HPDE6-E6E7 (cell line): ENCODE results near the gene CAPZA3.
"Not testable (repeated sequence)": the region's sequence is repeated elsewhere in the genome, so short reads cannot be mapped to it uniquely, and the experiment has no call there.

ENCODE experiments used
- DNase-seq: peaks from one replicate; pipeline ENCODE4 v3.0.0; 2011; ENCODE audit warnings: missing footprints; ENCODE audit errors: extremely low spot score

CAPZA3 gene

GRCh38 chr12:18753481-18754123 is 15.7 kb downstream of the CAPZA3 start:
- DNase-seq, result no peak

- no peak for DNase-seq
These were observed 16.3 kb downstream of the CAPZA3 start for GRCh38 chr12:18754124-18754707.

DNA sequence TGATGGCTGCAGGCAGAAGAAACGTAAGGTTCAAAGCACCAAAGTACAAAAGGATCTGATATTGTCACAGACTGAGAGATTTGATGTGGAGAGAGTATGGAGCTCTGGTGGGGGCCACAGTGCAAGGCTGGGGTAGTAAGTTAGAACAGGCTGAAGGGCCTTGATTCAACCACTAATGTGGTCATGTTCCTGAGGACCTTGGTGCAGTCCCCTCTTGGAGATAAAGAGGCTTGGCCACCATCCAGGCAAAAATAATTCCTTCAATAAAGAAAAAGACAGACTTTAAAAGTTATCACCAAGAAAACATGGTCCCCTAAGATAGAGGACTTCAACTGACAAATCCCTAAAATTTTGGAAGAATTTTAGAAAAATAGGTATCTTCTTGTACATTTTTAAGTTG is 17.4 kb downstream of the CAPZA3 start:
- no peak for DNase-seq

GRCh38 chr12:18766479-18766878 is 28.6 kb downstream of the CAPZA3 start:
- DNase-seq, result not testable (repeated sequence)

GRCh38 chr12:18782827-18783226 is 44.9 kb downstream of the CAPZA3 start:
- DNase-seq, result no peak

GRCh38 chr12:18785465-18785864 is 47.5 kb downstream of the CAPZA3 start:
- DNase-seq, result not testable (repeated sequence)
